ENCODE measurements around the gene S100A3. TPM values are rescaled to one million over a fixed set of nuclear protein-coding genes. Genes with fewer than 3 reads are reported as not detected.
"Not testable (repeated sequence)": the region's sequence is repeated elsewhere in the genome, so short reads cannot be mapped to it uniquely, and the experiment has no call there.

Gene S100A3
- total RNA-seq, 1 donor from 2014 or later: not detected

DNA sequence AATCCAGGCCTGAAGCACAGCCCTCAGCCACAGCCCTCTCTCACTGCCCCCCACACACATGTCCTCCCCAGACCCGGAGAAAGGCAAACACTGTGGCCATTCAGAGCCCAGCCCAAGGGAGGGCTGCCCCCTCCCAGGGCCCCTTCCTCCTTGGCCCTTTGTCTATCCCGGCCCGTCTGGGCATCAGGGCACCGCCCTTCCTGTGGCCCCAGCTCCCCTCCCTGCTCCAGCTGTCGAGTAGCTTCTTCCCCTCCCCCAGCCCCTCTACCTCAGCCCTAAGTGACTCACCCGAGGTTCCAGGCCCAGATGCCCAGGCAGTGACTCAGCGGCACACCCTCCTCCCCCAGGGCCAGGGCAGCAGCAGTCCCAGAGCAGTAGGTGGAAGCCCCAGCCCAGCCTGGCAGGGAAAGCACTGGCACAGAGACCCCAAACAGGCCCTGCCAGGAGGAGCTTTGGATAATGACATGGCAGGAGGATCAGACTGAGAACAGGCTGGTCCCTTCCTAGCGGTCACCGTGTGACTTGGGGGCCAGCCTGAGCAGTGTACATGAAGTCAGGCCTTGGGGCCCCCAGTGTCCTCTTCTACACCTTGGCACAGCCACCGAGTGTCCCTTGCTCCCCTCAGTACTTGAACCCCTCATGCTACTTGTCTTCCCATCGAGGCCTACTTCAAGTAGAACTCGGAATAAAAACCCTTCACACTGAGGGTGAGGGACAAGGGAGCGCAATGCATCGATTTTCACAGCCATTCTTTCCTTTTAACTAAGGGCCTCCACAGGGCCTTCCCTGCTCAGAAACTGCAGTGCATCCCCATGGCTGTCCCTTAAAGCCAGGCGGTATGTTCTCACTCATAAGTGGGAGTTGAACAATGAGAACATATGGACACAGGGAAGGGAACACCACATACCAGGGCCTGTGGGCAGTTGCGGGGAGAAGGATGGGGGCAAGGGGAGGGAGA is 17.6 kb upstream of the S100A3 start:
- Mint-ChIP-seq H3K36me3 (ENCODE audit: unreplicated experiment) (no peaks in the 10 kb centered on the region), H3K27ac (ENCODE audit: unreplicated experiment) (peak overlapping the region; percentile 87), H3K4me3 (ENCODE audit: unreplicated experiment) (no peak overlapping the region), H3K27me3 (ENCODE audit: unreplicated experiment) (peaks cover 10% of the 10 kb centered on the region), H3K4me1 (ENCODE audit: low read depth, unreplicated experiment) (peaks cover 30% of the 10 kb centered on the region), H3K9me3 (ENCODE audit: unreplicated experiment) (peaks cover 8% of the 10 kb centered on the region)
- peak; percentile 60 for DNase-seq
- TF ChIP-seq, protein P1, sequence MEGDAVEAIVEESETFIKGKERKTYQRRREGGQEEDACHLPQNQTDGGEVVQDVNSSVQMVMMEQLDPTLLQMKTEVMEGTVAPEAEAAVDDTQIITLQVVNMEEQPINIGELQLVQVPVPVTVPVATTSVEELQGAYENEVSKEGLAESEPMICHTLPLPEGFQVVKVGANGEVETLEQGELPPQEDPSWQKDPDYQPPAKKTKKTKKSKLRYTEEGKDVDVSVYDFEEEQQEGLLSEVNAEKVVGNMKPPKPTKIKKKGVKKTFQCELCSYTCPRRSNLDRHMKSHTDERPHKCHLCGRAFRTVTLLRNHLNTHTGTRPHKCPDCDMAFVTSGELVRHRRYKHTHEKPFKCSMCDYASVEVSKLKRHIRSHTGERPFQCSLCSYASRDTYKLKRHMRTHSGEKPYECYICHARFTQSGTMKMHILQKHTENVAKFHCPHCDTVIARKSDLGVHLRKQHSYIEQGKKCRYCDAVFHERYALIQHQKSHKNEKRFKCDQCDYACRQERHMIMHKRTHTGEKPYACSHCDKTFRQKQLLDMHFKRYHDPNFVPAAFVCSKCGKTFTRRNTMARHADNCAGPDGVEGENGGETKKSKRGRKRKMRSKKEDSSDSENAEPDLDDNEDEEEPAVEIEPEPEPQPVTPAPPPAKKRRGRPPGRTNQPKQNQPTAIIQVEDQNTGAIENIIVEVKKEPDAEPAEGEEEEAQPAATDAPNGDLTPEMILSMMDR (IDR thresholded peaks at IDR 0.05; ENCODE audit: partially characterized antibody, unreplicated experiment): no peak

DNA sequence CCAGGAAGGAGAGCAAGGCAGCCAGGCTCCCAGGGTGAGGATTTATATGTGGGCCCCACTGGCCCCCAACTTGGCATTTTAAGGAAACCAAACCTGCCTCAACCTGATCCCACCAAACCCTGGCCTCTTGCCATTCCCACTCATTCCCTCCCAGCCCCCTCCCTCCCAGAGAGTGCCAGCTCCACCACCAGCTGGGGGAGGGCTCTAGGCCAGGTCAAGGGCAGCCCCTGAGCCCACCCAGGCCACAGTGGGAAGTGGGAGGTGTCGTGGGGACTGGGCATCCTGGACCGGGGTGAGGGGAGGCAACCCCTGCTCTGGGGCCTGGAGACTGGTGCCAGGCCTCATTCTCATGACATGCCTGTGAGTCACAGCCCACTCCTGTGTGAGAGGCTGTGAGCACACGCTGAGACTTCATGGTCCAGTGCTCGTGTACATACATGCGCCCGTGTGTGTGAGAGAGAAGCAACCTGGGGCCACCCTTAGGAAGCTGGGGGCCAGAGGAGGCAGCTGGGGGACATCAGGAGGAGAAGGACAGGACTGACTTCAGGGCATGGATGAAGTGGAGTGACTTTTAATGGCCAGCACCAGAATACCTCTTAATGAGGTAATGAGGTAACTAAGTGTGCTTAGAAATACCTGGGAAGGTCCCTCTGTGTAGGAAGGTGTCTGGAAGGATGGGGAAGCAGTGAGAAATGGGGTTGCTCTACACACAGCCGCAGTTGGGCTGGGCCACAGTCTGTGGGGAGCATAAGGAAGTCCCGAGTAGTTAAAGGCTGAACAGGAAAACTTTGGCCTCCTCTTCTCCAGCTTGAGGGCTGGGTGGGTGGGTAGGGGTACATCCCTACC is 16.7 kb upstream of the S100A3 start, which contains the start of gene S100A2:
TSS of gene S100A2 (minus strand) at position 316 of the 846 bp plus-strand sequence. CDS start 1,967 bp downstream, outside the sequence.
- peaks cover 8% of the 10 kb centered on the region for H3K9me3 Mint-ChIP-seq (ENCODE audit: unreplicated experiment)
- H3K36me3 Mint-ChIP-seq (ENCODE audit: unreplicated experiment): no peaks in the 10 kb centered on the region
- peaks cover 11% of the 10 kb centered on the region for H3K27me3 Mint-ChIP-seq (ENCODE audit: unreplicated experiment)
- TF ChIP-seq, protein P1 (IDR thresholded peaks at IDR 0.05; ENCODE audit: partially characterized antibody, unreplicated experiment): no peak
- H3K4me3 Mint-ChIP-seq (ENCODE audit: unreplicated experiment): no peak within 1 kb of the TSS
- H3K27ac Mint-ChIP-seq (ENCODE audit: unreplicated experiment): peak within 1 kb of the TSS; percentile 87
- DNase-seq: no peak
- H3K4me1 Mint-ChIP-seq (ENCODE audit: low read depth, unreplicated experiment): peaks cover 30% of the 10 kb centered on the region

DNA sequence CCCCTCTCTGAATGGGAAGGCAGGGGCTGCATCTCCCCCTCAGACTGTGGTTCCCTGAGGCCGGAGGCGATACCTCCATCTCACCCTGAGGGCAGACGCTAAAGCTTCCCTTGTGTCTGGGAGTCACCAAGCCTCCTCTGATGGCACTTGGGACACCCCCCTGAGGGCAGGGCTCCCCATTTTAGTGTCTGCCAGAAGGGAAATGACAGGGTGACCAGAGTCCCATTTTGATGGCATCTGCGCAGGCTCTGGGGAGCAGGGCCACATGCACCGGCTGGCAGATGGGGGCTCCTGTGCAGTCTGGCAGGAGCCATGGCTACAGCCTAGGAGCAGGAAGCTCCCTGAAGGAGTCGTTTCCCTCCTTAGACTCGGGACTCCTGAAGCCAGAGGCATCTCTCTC is 14.9 kb upstream of the S100A3 start:
- H3K27me3 Mint-ChIP-seq (ENCODE audit: unreplicated experiment): peaks cover 11% of the 10 kb centered on the region
- H3K36me3 Mint-ChIP-seq (ENCODE audit: unreplicated experiment): no peaks in the 10 kb centered on the region
- peaks cover 7% of the 10 kb centered on the region for H3K9me3 Mint-ChIP-seq (ENCODE audit: unreplicated experiment)
- TF ChIP-seq, protein P1 (IDR thresholded peaks at IDR 0.05; ENCODE audit: partially characterized antibody, unreplicated experiment): no peak
- no peak overlapping the region for H3K4me3 Mint-ChIP-seq (ENCODE audit: unreplicated experiment)
- peaks cover 28% of the 10 kb centered on the region for H3K4me1 Mint-ChIP-seq (ENCODE audit: low read depth, unreplicated experiment)
- H3K27ac Mint-ChIP-seq (ENCODE audit: unreplicated experiment): no peak overlapping the region
- DNase-seq: peak; percentile 37

DNA sequence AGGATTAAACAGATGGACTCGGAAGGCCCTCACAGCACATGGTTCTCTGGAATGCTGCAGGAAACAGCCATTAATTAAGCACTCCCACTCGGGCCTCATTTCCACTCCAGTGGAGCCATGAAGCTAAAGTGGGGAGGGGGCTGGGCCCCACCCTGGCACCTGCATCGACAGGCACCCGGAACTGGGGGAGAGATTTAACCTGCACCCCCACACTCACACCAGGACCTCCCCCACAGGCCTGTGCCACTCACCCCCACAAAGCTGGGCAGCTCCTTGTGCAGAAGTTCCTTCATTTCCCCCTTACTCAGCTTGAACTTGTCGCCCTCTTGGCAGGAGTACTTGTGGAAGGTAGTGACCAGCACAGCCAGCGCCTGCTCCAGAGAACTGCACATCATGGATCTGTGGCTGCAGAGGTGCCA is 14.4 kb upstream of the S100A3 start:
- H3K4me3 Mint-ChIP-seq (ENCODE audit: unreplicated experiment): no peak overlapping the region
- TF ChIP-seq, protein P1 (IDR thresholded peaks at IDR 0.05; ENCODE audit: partially characterized antibody, unreplicated experiment): no peak
- peaks cover 11% of the 10 kb centered on the region for H3K27me3 Mint-ChIP-seq (ENCODE audit: unreplicated experiment)

DNA sequence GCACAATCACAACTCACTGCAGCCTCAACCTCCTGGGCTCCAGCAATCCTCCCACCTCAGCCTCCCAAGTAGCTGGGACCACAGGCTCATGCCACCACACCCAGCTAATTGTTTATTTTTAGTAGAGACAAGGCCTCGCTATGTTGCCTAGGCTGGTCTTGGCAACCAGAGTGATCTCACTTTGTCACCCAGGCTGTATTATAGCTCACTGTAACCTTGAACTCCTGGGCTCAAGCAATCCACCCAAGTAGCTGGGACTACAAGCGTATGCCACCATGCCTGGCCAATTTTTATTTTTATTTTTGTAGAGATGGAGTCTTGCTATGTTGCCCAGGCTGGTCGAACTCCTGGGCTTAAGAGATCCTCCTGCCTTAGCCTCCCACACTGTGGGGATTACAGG is 13.0 kb upstream of the S100A3 start:
- H3K27ac Mint-ChIP-seq (ENCODE audit: unreplicated experiment); H3K9me3 Mint-ChIP-seq (ENCODE audit: unreplicated experiment); DNase-seq; H3K36me3 Mint-ChIP-seq (ENCODE audit: unreplicated experiment); H3K27me3 Mint-ChIP-seq (ENCODE audit: unreplicated experiment); H3K4me3 Mint-ChIP-seq (ENCODE audit: unreplicated experiment): not testable (repeated sequence)
- peaks cover 14% of the 10 kb centered on the region for H3K4me1 Mint-ChIP-seq (ENCODE audit: low read depth, unreplicated experiment)

More for the DNA sequence above, 14.4 kb upstream of the S100A3 start:
- H3K9me3 Mint-ChIP-seq (ENCODE audit: unreplicated experiment): peaks cover 7% of the 10 kb centered on the region
- no peaks in the 10 kb centered on the region for H3K36me3 Mint-ChIP-seq (ENCODE audit: unreplicated experiment)
- H3K4me1 Mint-ChIP-seq (ENCODE audit: low read depth, unreplicated experiment): peaks cover 24% of the 10 kb centered on the region
- H3K27ac Mint-ChIP-seq (ENCODE audit: unreplicated experiment): peak overlapping the region; percentile 43
- DNase-seq: no peak

All from glutamatergic neuron (in vitro differentiated cells).